DMS114 treated with DMSO at 0.1 percent for 48 hours (cell line): ENCODE results near the gene AGPAT4.

Experiments used
- DNase-seq: peaks from one replicate; lab custom pipeline; 2025; ENCODE audit not compliant: unreplicated experiment; lab: John Stamatoyannopoulos, UW

AGPAT4 gene

GRCh38 chr6:161169035-161169434 is 104.8 kb downstream of the AGPAT4 start:
- DNase-seq = no peak

GRCh38 chr6:161168281-161168891 is 105.5 kb downstream of the AGPAT4 start:
- no peak for DNase-seq

DNA sequence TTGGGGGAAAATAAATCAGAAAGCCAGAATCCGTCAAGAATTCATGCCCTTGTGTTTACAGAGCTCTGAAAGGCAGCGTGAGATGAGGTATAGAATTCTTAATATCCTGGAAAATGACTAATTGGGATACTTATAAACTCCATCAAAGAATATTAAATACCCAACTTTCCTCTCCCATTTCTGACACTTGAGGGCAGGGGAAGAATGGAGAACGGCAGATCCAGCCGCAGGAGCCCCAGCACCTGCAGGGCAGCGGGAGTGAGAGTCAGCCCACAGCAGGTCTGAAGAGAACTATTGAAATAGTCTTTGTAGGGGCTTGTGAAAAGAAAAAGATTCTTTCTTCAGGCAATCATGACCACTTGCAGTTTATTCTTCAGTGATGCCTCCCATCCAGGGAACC is 107.2 kb downstream of the AGPAT4 start:
- no peak for DNase-seq

GRCh38 chr6:161166176-161166575 is 107.7 kb downstream of the AGPAT4 start:
- DNase-seq = no peak

- DNase-seq = no peak
These were observed 109.7 kb downstream of the AGPAT4 start for GRCh38 chr6:161164182-161164625.

DNA sequence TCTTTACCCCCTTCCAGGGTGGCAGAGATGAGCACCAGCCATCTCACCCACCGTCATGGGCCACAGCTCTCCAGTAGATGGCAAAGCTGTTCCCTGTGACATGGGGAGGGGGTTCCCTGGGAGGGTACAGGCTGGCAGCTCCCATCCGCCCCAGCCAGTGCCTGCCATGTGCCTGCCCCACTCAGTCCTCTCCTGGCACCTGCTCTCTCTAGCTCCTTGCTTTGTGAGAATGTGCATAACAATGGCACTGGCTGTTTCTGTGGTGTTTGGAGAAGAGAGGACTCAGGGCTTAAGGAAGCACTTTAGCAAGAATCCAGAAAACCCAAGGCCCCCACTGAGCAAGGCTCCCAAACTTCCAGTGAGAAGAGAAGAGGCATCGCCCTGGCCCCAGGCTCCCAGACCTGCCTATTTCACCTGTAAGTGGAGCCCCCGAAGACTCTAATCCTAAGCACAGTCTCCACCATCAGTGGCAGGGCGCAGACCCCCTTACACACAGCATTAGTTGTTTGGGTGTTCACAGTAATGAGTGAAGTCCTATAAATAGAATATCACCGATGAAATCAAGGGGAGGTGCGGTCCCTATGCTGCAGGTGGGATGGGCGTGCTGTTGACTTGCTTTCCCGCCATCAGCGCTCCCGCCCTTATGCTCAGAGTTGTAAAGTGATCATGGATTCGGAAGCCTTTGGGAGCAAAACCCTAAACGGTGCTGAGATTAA is 110.2 kb downstream of the AGPAT4 start:
- DNase-seq = no peak

GRCh38 chr6:161162722-161163121 is 111.1 kb downstream of the AGPAT4 start:
- no peak for DNase-seq

- no peak for DNase-seq
These were observed 111.8 kb downstream of the AGPAT4 start for GRCh38 chr6:161161889-161162624.

DNA sequence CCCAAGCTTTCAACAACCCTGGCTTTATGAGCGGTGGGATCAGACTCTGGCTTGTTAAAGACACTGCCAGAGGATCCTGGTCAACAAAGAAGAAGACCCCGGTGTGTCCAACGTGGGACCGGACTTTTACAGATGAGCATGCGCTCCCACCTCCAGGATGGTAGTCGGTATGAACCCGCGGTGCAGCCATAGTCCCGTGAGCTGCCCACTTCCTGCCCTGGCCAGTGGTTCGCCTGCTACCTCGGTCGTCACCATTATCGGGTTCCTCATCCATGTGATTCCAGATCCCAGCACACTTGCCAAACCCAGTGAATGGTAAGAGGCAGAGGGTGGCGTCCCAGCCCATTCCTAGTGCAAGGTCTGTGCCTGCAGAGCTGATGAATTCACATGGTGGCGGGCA is 112.7 kb downstream of the AGPAT4 start:
- DNase-seq = no peak

- no peak for DNase-seq
These were observed 119.0 kb downstream of the AGPAT4 start for GRCh38 chr6:161154796-161155335.

DNA sequence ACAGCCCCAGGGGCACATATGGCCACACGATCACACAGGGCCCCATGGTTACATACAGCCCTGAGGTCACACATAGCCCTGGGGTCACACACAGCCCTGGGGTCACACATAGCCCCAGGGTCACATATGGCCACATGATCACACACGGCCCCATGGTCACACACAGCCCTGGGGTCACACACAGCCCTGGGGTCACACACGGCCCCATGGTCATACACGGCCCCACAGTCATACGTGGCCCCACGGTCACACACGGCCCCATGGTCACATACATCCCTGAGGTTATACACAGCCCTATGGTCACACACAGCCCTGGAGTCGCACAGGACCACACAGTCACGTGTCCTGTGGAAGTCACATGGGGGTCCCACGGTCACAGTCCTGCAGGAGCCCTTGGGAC is 120.1 kb downstream of the AGPAT4 start:
- no peak for DNase-seq

GRCh38 chr6:161152907-161153662 is 120.8 kb downstream of the AGPAT4 start:
- DNase-seq = no peak

- no peak for DNase-seq
These were observed 121.4 kb downstream of the AGPAT4 start for GRCh38 chr6:161152527-161152862.

GRCh38 chr6:161151660-161152526 is 122.0 kb downstream of the AGPAT4 start:
- DNase-seq = no peak

DNA sequence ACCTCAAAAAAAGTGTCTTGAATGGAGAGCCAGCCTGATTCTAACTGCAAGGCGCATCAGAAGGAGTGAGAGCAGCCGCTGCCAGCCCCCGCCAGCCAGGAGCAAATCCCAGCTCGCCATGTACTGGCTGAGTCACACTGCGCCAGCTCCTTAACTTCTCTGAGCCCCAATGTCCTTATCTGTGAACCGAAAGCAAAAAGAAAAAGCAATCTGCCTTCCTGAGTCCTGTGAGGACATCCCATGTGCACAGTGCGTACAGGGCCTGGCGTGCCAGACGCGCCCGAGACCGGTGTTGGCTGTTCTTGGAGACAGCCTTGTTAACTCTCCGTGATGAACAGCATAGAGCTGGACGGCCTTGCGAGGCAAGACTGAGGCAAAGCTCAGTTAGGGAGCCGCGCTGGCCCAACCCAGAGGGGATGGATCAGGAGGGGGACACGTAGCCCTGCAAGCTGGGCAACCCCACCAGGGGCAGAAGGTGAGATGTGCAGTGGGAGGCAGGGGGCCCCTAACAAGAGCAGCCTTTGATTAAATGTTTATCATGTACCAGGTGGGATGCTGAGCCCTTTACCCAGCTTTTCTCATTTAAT is 122.7 kb downstream of the AGPAT4 start:
- no peak for DNase-seq

DNA sequence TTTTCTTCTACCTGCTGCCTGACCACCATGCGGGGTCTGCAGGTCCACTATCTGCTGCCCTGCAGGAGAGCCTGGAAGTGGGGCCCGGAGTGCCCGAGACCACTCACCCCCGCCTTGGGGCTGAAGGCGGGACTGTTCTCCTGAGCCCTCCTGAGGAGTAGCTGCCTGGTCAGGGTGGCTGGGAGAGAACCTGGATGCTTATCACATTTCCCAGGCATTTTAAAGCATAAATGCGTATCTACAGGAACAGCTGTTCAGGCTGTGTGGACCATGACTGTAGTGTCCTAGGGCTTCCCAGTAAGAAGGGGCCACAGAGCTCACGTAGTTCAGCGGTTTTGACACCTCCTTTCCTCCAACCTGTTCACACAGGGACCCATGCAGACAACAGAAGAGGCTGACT is 123.3 kb downstream of the AGPAT4 start:
- DNase-seq = no peak

GRCh38 chr6:161150136-161150535 is 123.7 kb downstream of the AGPAT4 start:
- no peak for DNase-seq

DNA sequence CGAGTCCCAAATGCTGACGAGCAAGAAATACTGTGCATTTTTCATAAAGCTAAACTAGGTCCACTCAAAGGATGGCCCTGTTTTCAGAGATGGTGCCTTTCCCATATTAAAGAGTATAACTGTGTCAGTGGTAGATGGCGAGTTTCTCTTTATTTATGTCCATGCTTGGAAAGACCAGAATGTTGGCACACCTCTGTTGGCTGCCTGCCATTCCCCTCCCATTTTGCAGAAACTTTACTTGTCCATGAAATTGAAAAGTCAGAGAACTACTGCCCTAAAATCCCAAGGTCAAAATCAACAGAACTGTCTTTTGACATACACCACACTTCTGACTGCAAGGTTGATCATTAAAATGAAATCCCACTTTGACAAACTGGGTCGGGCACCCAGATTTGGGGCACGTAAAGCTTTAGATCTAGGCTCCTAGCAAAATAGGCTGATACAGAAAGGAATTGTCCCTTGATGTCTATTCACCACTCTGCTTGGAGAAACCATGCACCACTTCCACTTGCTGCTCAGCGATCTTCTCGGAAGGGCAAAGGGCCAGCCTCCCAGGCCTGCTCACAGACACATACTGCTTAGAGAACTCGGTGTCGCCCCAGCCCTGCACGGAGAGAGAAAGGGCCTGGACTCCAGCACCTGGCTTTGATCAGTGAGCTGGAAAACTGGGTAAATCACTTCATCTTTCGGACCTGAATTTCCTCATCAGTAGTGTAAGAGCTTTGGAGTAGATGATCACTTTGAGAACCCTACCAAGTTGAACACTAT is 130.0 kb downstream of the AGPAT4 start:
- no peak for DNase-seq

GRCh38 chr6:161142957-161143296 is 130.9 kb downstream of the AGPAT4 start:
- no peak for DNase-seq
